ENCODE results near the gene USP17L27.
"Not testable (repeated sequence)": the region's sequence is repeated elsewhere in the genome, so short reads cannot be mapped to it uniquely, and the experiment has no call there.

DNA sequence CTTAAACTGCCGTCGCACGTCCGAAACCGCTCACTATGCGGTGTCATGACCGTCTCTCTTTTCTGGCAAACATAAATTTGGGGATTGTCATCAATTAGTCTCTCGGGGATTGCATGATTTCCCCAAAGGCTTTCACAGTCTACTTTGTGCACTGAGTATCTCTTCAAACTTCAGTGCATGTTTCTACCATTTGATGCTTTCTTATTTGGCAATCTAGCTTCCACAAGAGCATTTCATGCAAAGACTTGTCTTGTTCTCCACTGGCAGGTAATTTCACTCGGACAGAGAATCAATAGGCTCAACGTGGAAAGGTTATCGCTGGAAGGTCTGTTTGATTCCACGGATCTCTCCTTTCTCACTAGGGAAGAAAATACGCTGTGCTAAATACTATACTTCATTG, 19.8 kb upstream of the USP17L27 start:
- TF ChIP-seq, protein P1, sequence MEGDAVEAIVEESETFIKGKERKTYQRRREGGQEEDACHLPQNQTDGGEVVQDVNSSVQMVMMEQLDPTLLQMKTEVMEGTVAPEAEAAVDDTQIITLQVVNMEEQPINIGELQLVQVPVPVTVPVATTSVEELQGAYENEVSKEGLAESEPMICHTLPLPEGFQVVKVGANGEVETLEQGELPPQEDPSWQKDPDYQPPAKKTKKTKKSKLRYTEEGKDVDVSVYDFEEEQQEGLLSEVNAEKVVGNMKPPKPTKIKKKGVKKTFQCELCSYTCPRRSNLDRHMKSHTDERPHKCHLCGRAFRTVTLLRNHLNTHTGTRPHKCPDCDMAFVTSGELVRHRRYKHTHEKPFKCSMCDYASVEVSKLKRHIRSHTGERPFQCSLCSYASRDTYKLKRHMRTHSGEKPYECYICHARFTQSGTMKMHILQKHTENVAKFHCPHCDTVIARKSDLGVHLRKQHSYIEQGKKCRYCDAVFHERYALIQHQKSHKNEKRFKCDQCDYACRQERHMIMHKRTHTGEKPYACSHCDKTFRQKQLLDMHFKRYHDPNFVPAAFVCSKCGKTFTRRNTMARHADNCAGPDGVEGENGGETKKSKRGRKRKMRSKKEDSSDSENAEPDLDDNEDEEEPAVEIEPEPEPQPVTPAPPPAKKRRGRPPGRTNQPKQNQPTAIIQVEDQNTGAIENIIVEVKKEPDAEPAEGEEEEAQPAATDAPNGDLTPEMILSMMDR (IDR thresholded peaks at IDR 0.05; ENCODE audit: low read length) = not testable (repeated sequence)
- not testable (repeated sequence) for TF ChIP-seq EZH2 (optimal IDR thresholded peaks at IDR 0.05; ENCODE audit: low read depth, low read length); EZH2phosphoT487 (IDR thresholded peaks at IDR 0.05; ENCODE audit: low read length)
